Activated T-helper 1 cell treated with Interleukin-2 at 50 U/mL for 16 hours (primary cell): Measurements from ENCODE around the gene UBXN11.

Source experiments
- DNase-seq: peaks from one replicate; pipeline ENCODE4 v3.0.0-alpha.2; 2020; ENCODE audit warnings: low read depth

The UBXN11 gene

GRCh38 chr1:26306290-26307229 lies at the start of gene UBXN11:
UBXN11 (minus strand) TSS chr1:26306636; CDS start chr1:26302883, 3,753 bp downstream.
- DNase-seq, result peak; percentile 83

- DNase-seq, result no peak
Measured at GRCh38 chr1:26356106-26356505, 49.7 kb upstream of the UBXN11 start.

- DNase-seq, result no peak
Measured at GRCh38 chr1:26354972-26355371, 48.5 kb upstream of the UBXN11 start.

GRCh38 chr1:26353976-26354820 lies 47.8 kb upstream of the UBXN11 start, which contains the start of gene CRYBG2:
CRYBG2 (minus strand) TSS chr1:26354130; CDS start chr1:26346657, 7,473 bp downstream.
- DNase-seq, result no peak

- no peak for DNase-seq
Measured at GRCh38 chr1:26353210-26353859, 46.9 kb upstream of the UBXN11 start.

- no peak for DNase-seq
Measured at GRCh38 chr1:26352338-26352679, 45.9 kb upstream of the UBXN11 start.

GRCh38 chr1:26351590-26352337 lies 45.3 kb upstream of the UBXN11 start:
- no peak for DNase-seq

- no peak for DNase-seq
Measured at GRCh38 chr1:26350701-26351589, 44.5 kb upstream of the UBXN11 start.

- DNase-seq, result no peak
Measured at GRCh38 chr1:26350343-26350700, 43.9 kb upstream of the UBXN11 start.

GRCh38 chr1:26349877-26350244 lies 43.4 kb upstream of the UBXN11 start:
- no peak for DNase-seq

- no peak for DNase-seq
Measured at GRCh38 chr1:26349188-26349876, 42.9 kb upstream of the UBXN11 start.

GRCh38 chr1:26346274-26347033 lies 40.0 kb upstream of the UBXN11 start:
- DNase-seq, result no peak

- DNase-seq, result no peak
Measured at GRCh38 chr1:26345718-26346117, 39.3 kb upstream of the UBXN11 start.

- DNase-seq, result no peak
Measured at GRCh38 chr1:26344147-26344920, 37.9 kb upstream of the UBXN11 start.

GRCh38 chr1:26340047-26340481 lies 33.6 kb upstream of the UBXN11 start:
- no peak for DNase-seq

GRCh38 chr1:26338670-26339069 lies 32.2 kb upstream of the UBXN11 start:
- no peak for DNase-seq

- no peak for DNase-seq
Measured at GRCh38 chr1:26337625-26338024, 31.2 kb upstream of the UBXN11 start.

GRCh38 chr1:26337206-26337535 lies 30.7 kb upstream of the UBXN11 start:
- no peak for DNase-seq
